Activated CD4-positive, CD25-positive, alpha-beta regulatory T cell (primary cell): ENCODE measurements around the gene TULP1.

ENCODE experiments used
- DNase-seq, 4 experiments: peaks; one replicate each; lab custom pipeline; 2025; lab: John Stamatoyannopoulos, UW

The TULP1 gene

GRCh38 chr6:35483893-35484645 lies 28.6 kb downstream of the TULP1 start:
- no peak for DNase-seq

- DNase-seq: no peak
These were observed 29.2 kb downstream of the TULP1 start for GRCh38 chr6:35483490-35483889.

GRCh38 chr6:35483062-35483461 lies 29.6 kb downstream of the TULP1 start:
- no peak for DNase-seq

- DNase-seq: no peak
These were observed 31.5 kb downstream of the TULP1 start for GRCh38 chr6:35481226-35481625.

GRCh38 chr6:35480176-35480575 lies 32.5 kb downstream of the TULP1 start:
- DNase-seq: no peak

- DNase-seq: no peak
These were observed 34.4 kb downstream of the TULP1 start for GRCh38 chr6:35478259-35478658.

- DNase-seq: no peak
These were observed 35.0 kb downstream of the TULP1 start for GRCh38 chr6:35477551-35478179.

- no peak for DNase-seq
These were observed 35.7 kb downstream of the TULP1 start for GRCh38 chr6:35477028-35477427.

- DNase-seq: no peak
These were observed 36.7 kb downstream of the TULP1 start for GRCh38 chr6:35476004-35476403.

- no peak for DNase-seq
These were observed 37.1 kb downstream of the TULP1 start for GRCh38 chr6:35475573-35475972.

GRCh38 chr6:35474942-35475570 lies 37.6 kb downstream of the TULP1 start:
- no peak for DNase-seq

GRCh38 chr6:35474131-35474941 lies 38.4 kb downstream of the TULP1 start:
- no peak for DNase-seq

- no peak for DNase-seq
These were observed 38.9 kb downstream of the TULP1 start for GRCh38 chr6:35473850-35474130.

GRCh38 chr6:35473075-35473849 lies 39.4 kb downstream of the TULP1 start:
- DNase-seq: no peak

GRCh38 chr6:35471836-35472345 lies 40.8 kb downstream of the TULP1 start:
- no peak for DNase-seq

- no peak for DNase-seq
These were observed 42.0 kb downstream of the TULP1 start for GRCh38 chr6:35470663-35471120.

GRCh38 chr6:35469751-35470662 lies 42.7 kb downstream of the TULP1 start:
- DNase-seq: no peak

GRCh38 chr6:35468980-35469750 lies 43.5 kb downstream of the TULP1 start:
- no peak for DNase-seq

GRCh38 chr6:35468181-35468979 lies 44.3 kb downstream of the TULP1 start, which contains the start of gene RPL10A:
RPL10A (plus strand) TSS chr6:35468401; CDS start chr6:35468435, 34 bp downstream.
- peak; percentile 89 to 93 (median 92) for DNase-seq
